ENCODE data around the gene TMEM109. TPM values are rescaled to one million over a fixed set of nuclear protein-coding genes. Genes with fewer than 3 reads are reported as not detected.

Gene TMEM109
- total and polyA plus RNA-seq, 2 of the 8 experiments (the other 6 are each of a cell fraction or from before 2014, with no cell fraction given), result 27.3 to 30.3 TPM

DNA sequence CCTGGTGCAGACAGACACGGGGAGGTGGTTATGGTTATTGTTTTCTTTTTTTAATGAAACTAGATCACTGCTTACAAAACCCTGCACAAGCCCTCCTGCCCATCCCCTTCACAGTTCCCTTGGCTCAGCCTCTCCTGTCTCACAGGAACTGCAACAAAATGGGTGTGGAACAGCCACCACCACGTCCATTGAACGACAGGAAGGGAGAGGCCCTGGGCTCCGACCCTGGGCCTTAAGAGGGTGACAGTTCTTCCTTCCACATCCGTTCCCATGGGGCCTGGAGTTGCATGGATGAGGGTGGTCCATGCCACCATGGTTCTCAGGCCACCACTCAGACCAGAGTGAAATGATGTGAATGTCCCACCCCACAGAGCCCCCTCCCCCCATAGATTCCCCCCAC lies 23.3 kb upstream of the TMEM109 start:
- Histone ChIP-seq H2AK5ac (ENCODE audit: low read depth, low read length) (no peak overlapping the region), H4K20me1 (replicated peaks in 1 of 2; ENCODE audit: control insufficient read depth in 1 of 2, insufficient read depth in 2 of 2, low read length in 2 of 2) (peaks cover 0 to 7% of the 10 kb centered on the region in 2 experiments), H3K79me1 (ENCODE audit: low read depth, low read length) (no peaks in the 10 kb centered on the region; the same call in 1 of the 2 replicates), H3K4me2 (ENCODE audit: insufficient read depth in 1 of 2, low read depth in 2 of 2, low read length in 2 of 2) (no peak overlapping the region), H3K4me3 (ENCODE audit: extremely low read depth in 1 of 4, insufficient read depth in 2 of 4, low read depth in 3 of 4, low read length in 4 of 4) (no peak overlapping the region), H3K79me2 (ENCODE audit: control insufficient read depth in 1 of 2, insufficient read depth in 2 of 2, low read length in 2 of 2) (no peaks in the 10 kb centered on the region), H2AFZ (ENCODE audit: low read length) (no peak overlapping the region), H3K23ac (ENCODE audit: insufficient read length) (no peak overlapping the region), H2BK20ac (ENCODE audit: low read length) (no peak overlapping the region), H3K4me1 (replicated peaks in 1 of 4; ENCODE audit: control insufficient read depth in 3 of 4, insufficient read depth in 4 of 4, low read length in 3 of 4) (no peaks in the 10 kb centered on the region), H3K18ac (ENCODE audit: extremely low read depth, low read length) (no peak overlapping the region), H4K8ac (ENCODE audit: extremely low read depth, insufficient read depth, low read length) (no peak overlapping the region), H2BK5ac (ENCODE audit: low read depth, low read length) (no peak overlapping the region), H3K9me3 (ENCODE audit: insufficient read depth in 2 of 2, low read depth in 1 of 2, low read length in 1 of 2) (no peaks in the 10 kb centered on the region), H4K91ac (replicated peaks; ENCODE audit: insufficient read length, low read length) (no peak overlapping the region), H4K5ac (ENCODE audit: insufficient read length, low read depth, low read length) (no peak overlapping the region), H3K27ac (ENCODE audit: low read depth, low read length) (no peak overlapping the region), H3K27me3 (replicated peaks in 1 of 4; ENCODE audit: control insufficient read depth in 3 of 4, extremely low read depth in 1 of 4, insufficient read depth in 3 of 4, low read length in 3 of 4) (no peaks in the 10 kb centered on the region), H2BK12ac (ENCODE audit: low read depth, low read length) (no peak overlapping the region), H3K4ac (replicated peaks; ENCODE audit: insufficient read length, low read depth, low read length) (no peak overlapping the region), H3K14ac (ENCODE audit: insufficient read length) (no peak overlapping the region), H3K23me2 (ENCODE audit: low read depth, low read length) (no peaks in the 10 kb centered on the region), H2BK15ac (ENCODE audit: low read length) (no peak overlapping the region), H3K36me3 (ENCODE audit: control insufficient read depth in 2 of 4, insufficient read depth in 4 of 4, low read length in 3 of 4) (peaks cover 5 to 38% (median 23%) of the 10 kb centered on the region in 4 experiments), H2BK120ac (replicated peaks; ENCODE audit: low read depth, low read length) (no peak overlapping the region), H3K9ac (replicated peaks in 1 of 4; ENCODE audit: extremely low read depth in 1 of 4, low read depth in 3 of 4, low read length in 3 of 4) (no peak overlapping the region), H3K56ac (replicated peaks; ENCODE audit: insufficient read length, low read depth, low read length) (no peak overlapping the region)
- no peak for FAIRE-seq
- no peak for DNase-seq (ENCODE audit: low read depth in 1 of 2, low spot score in 2 of 2)
- POLR2A ChIA-PET (ENCODE audit: partially characterized antibody), result interaction anchor here (0.7 to 3.9 kb wide), 5 partner anchors 8 to 113 kb away, joined by 3 to 17 read pairs (median 4); partner anchors contain the start of gene TMEM132A
- CTCF ChIA-PET (ENCODE audit: partially characterized antibody), result interaction anchor here (1.0 to 23.0 kb wide), 5 partner anchors 7 to 58 kb away, joined by 3 to 522 read pairs (median 16); partner anchors contain the start of gene PRPF19
- WGBS, 2 experiments (ENCODE audit: extremely low coverage in 1 of 2, insufficient coverage in 1 of 2, insufficient read length in 1 of 2, insufficient replicate concordance in 2 of 2, low coverage in 1 of 2, low lambda C conversion rate in 2 of 2, missing lambda C conversion rate in 1 of 2), result 91% methylated on average over 5 of the region's 5 CpGs; no CpG with 5 or more reads in 1 of the 2 experiments
- TF ChIP-seq HDAC2 (IDR thresholded peaks at IDR 0.05; ENCODE audit: borderline replicate concordance in 1 of 2, low read depth in 2 of 2, low read length in 2 of 2), result no peak
- TF ChIP-seq SAP30 (IDR thresholded peaks at IDR 0.05; ENCODE audit: insufficient read depth, insufficient replicate concordance, low read length), result no peak
